ENCODE results near the gene FRY.

FRY gene

DNA sequence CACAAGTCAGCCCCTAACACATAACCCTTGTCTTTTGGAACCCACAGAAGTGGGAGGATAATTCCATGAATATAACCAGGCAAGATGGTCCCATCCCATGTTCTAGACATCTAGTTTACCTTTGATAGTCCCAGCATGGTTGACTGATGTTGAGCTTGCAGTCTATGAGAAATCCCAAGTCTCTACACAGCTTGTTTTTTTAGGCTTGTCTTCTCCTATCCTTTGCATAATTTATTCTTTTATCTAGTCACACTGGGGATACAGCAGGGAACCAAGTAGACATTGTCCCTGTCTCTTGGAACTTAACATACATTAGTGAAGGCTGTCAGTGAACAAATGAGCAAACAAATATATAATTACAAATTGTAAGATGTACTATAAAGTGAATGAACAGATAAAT, 19.6 kb upstream of the FRY start:
- Histone ChIP-seq H3K27me3 (ENCODE audit: insufficient read depth, poor library complexity, severe bottlenecking) (no peaks in the 10 kb centered on the region), H3K4me3 (replicated peaks; ENCODE audit: insufficient read depth, low read length) (no peak overlapping the region), H3K27ac (replicated peaks) (no peak overlapping the region)
- DNase-seq (ENCODE audit: low read depth in 1 of 2, low spot score in 1 of 2), result no peak
- TF ChIP-seq SPI1 (IDR thresholded peaks at IDR 0.05; ENCODE audit: borderline replicate concordance, low read depth), result no peak
- TF ChIP-seq GABPA (IDR thresholded peaks at IDR 0.05; ENCODE audit: low read depth), result no peak
- TF ChIP-seq POLR2AphosphoS5 (IDR thresholded peaks at IDR 0.05; ENCODE audit: low read depth), result no peak
- TF ChIP-seq, protein P1, sequence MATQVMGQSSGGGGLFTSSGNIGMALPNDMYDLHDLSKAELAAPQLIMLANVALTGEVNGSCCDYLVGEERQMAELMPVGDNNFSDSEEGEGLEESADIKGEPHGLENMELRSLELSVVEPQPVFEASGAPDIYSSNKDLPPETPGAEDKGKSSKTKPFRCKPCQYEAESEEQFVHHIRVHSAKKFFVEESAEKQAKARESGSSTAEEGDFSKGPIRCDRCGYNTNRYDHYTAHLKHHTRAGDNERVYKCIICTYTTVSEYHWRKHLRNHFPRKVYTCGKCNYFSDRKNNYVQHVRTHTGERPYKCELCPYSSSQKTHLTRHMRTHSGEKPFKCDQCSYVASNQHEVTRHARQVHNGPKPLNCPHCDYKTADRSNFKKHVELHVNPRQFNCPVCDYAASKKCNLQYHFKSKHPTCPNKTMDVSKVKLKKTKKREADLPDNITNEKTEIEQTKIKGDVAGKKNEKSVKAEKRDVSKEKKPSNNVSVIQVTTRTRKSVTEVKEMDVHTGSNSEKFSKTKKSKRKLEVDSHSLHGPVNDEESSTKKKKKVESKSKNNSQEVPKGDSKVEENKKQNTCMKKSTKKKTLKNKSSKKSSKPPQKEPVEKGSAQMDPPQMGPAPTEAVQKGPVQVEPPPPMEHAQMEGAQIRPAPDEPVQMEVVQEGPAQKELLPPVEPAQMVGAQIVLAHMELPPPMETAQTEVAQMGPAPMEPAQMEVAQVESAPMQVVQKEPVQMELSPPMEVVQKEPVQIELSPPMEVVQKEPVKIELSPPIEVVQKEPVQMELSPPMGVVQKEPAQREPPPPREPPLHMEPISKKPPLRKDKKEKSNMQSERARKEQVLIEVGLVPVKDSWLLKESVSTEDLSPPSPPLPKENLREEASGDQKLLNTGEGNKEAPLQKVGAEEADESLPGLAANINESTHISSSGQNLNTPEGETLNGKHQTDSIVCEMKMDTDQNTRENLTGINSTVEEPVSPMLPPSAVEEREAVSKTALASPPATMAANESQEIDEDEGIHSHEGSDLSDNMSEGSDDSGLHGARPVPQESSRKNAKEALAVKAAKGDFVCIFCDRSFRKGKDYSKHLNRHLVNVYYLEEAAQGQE (IDR thresholded peaks at IDR 0.05; ENCODE audit: insufficient replicate concordance, low read depth), result no peak
- TF ChIP-seq, protein P2, sequence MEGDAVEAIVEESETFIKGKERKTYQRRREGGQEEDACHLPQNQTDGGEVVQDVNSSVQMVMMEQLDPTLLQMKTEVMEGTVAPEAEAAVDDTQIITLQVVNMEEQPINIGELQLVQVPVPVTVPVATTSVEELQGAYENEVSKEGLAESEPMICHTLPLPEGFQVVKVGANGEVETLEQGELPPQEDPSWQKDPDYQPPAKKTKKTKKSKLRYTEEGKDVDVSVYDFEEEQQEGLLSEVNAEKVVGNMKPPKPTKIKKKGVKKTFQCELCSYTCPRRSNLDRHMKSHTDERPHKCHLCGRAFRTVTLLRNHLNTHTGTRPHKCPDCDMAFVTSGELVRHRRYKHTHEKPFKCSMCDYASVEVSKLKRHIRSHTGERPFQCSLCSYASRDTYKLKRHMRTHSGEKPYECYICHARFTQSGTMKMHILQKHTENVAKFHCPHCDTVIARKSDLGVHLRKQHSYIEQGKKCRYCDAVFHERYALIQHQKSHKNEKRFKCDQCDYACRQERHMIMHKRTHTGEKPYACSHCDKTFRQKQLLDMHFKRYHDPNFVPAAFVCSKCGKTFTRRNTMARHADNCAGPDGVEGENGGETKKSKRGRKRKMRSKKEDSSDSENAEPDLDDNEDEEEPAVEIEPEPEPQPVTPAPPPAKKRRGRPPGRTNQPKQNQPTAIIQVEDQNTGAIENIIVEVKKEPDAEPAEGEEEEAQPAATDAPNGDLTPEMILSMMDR (IDR thresholded peaks at IDR 0.05; ENCODE audit: insufficient read depth, low read length), result no peak

DNA sequence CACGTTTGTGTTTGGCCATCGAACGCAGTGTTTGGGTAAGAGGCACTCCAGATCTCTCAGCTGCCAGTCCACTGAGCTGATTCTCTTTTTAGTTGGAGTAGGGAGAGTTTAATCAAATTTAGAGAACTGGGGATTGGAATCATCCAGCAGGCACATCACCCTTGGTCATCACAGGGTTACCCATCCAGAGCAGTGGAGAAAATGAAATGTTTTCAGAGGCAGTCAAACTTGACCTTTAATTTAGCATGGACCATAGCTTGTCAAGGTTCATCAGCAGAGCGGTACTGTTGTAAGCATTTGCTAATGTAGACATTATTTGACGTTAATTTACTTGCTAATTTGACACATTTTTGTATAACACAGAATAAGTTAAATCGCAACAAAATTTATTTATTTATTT, 18.4 kb upstream of the FRY start:
- Histone ChIP-seq H3K27me3 (ENCODE audit: insufficient read depth, poor library complexity, severe bottlenecking) (no peaks in the 10 kb centered on the region), H3K27ac (replicated peaks) (no peak overlapping the region), H3K4me3 (replicated peaks; ENCODE audit: insufficient read depth, low read length) (no peak overlapping the region)
- TF ChIP-seq GABPA (IDR thresholded peaks at IDR 0.05; ENCODE audit: low read depth) (no peak), POLR2AphosphoS5 (IDR thresholded peaks at IDR 0.05; ENCODE audit: low read depth) (no peak)
- TF ChIP-seq, protein P1 (IDR thresholded peaks at IDR 0.05; ENCODE audit: insufficient replicate concordance, low read depth), result no peak
- TF ChIP-seq, protein P2 (IDR thresholded peaks at IDR 0.05; ENCODE audit: insufficient read depth, low read length), result no peak
- DNase-seq (ENCODE audit: low read depth in 1 of 2, low spot score in 1 of 2), result no peak

DNA sequence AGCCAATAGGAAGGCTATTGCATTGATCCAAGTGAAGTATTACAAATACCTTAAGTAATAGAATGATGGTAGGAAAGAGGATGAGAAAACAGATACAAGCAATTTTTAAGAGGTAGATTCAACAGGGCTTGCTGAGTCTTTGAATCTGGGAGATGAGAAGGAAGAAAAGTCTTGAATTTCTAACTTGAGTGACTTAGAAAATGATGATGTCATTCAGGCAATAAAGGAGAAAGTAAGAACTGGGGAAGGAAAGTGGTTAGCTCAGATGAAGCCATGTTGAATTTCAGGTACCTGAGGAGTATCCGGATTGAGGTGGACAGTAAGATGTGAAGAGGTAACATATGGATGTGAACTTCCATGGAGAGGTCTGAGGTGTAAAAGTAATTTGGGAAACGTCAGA, 15.5 kb upstream of the FRY start:
- no peak for TF ChIP-seq POLR2AphosphoS5 (IDR thresholded peaks at IDR 0.05; ENCODE audit: low read depth)
- TF ChIP-seq, protein P1 (IDR thresholded peaks at IDR 0.05; ENCODE audit: insufficient replicate concordance, low read depth), result no peak
- H3K27me3 ChIP-seq (ENCODE audit: insufficient read depth, poor library complexity, severe bottlenecking), result no peaks in the 10 kb centered on the region
- H3K4me3 ChIP-seq (replicated peaks; ENCODE audit: insufficient read depth, low read length), result no peak overlapping the region
- no peak overlapping the region for H3K27ac ChIP-seq (replicated peaks)
- no peak for DNase-seq (ENCODE audit: low read depth in 1 of 2, low spot score in 1 of 2)

DNA sequence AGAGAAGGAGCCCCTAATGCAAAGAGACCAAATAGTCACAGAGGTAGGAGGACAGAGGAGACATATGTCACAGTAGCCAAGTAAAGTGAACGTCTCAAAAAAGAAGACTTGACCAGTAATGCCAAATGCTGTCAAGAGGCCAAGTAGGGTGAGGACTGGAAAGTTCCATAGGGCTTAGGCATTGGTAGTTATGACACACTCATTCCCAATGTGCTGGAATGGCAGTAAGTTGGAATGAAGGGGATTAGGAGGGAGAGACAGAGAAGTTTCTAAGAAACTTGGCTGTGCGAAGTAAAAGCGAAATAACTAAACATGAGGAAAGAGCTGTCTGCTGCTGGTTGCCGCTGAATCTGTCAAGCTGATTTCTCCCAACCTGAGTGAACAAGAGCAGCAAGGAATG, 14.9 kb upstream of the FRY start:
- no peak overlapping the region for H3K4me3 ChIP-seq (replicated peaks; ENCODE audit: insufficient read depth, low read length)
- no peak overlapping the region for H3K27ac ChIP-seq (replicated peaks)
- TF ChIP-seq POLR2AphosphoS5 (IDR thresholded peaks at IDR 0.05; ENCODE audit: low read depth) (no peak), GABPA (IDR thresholded peaks at IDR 0.05; ENCODE audit: low read depth) (no peak), SPI1 (IDR thresholded peaks at IDR 0.05; ENCODE audit: borderline replicate concordance, low read depth) (no peak)
- TF ChIP-seq, protein P1 (IDR thresholded peaks at IDR 0.05; ENCODE audit: insufficient replicate concordance, low read depth), result no peak
- TF ChIP-seq, protein P2 (IDR thresholded peaks at IDR 0.05; ENCODE audit: insufficient read depth, low read length), result no peak
- DNase-seq (ENCODE audit: low read depth in 1 of 2, low spot score in 1 of 2), result no peak
- no peaks in the 10 kb centered on the region for H3K27me3 ChIP-seq (ENCODE audit: insufficient read depth, poor library complexity, severe bottlenecking)

Data from HL-60 (cell line).